ENCODE measurements around the gene FRMD4A.

DNA sequence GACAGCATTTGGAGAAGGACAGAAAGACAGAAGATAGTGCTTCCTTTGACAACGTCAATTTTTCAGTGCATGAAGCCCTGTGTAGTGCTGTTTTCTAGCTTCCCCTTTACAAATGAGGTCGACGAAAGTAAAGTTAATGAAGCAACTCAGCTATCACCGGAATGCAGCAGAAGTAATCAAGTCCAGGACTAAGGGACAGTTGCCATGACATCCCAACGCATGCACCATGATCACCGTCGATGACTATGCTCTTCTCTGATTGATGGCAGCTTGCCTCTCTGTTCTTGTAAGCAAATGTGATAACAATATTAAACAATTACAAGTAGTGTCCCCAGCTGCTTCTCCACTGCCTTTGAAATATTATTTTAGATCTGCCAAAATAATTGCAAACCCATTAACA is 205.8 kb downstream of the FRMD4A start:
- TF ChIP-seq, protein P1, sequence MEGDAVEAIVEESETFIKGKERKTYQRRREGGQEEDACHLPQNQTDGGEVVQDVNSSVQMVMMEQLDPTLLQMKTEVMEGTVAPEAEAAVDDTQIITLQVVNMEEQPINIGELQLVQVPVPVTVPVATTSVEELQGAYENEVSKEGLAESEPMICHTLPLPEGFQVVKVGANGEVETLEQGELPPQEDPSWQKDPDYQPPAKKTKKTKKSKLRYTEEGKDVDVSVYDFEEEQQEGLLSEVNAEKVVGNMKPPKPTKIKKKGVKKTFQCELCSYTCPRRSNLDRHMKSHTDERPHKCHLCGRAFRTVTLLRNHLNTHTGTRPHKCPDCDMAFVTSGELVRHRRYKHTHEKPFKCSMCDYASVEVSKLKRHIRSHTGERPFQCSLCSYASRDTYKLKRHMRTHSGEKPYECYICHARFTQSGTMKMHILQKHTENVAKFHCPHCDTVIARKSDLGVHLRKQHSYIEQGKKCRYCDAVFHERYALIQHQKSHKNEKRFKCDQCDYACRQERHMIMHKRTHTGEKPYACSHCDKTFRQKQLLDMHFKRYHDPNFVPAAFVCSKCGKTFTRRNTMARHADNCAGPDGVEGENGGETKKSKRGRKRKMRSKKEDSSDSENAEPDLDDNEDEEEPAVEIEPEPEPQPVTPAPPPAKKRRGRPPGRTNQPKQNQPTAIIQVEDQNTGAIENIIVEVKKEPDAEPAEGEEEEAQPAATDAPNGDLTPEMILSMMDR (IDR thresholded peaks at IDR 0.05; ENCODE audit: poor library complexity): no peak
- no peak for TF ChIP-seq EZH2phosphoT487 (IDR thresholded peaks at IDR 0.05; ENCODE audit: low read depth, severe bottlenecking, unreplicated experiment)
- no peak for TF ChIP-seq EZH2 (IDR thresholded peaks at IDR 0.05; ENCODE audit: borderline replicate concordance)

Measured in hepatocyte (in vitro differentiated cells).